HUES48 (cell line): ENCODE measurements around the gene CCNE1.

Experiments used
- H3K27ac ChIP-seq: one replicate; pipeline ENCODE4 v1.7.0; 2013; ENCODE audit warnings: low read depth, low read length, inconsistent platforms
- H3K27me3 ChIP-seq: 2 replicates; pipeline ENCODE4 v1.6.1; 2013; ENCODE audit warnings: mild to moderate bottlenecking, low read length; ENCODE audit not compliant: control insufficient read depth, insufficient read depth
- H3K36me3 ChIP-seq: 2 replicates; pipeline ENCODE4 v1.6.1; 2013; ENCODE audit warnings: low read length; ENCODE audit not compliant: control insufficient read depth, insufficient read depth
- H3K4me1 ChIP-seq: 2 replicates; pipeline ENCODE4 v1.6.1; 2013; ENCODE audit warnings: mild to moderate bottlenecking, low read length; ENCODE audit not compliant: control insufficient read depth, insufficient read depth
- H3K4me3 ChIP-seq: 2 replicates; pipeline ENCODE4 v1.5.1; 2013; ENCODE audit warnings: mild to moderate bottlenecking, low read depth, low read length
- H3K9ac ChIP-seq: 2 replicates; pipeline ENCODE4 v1.6.1; 2013; ENCODE audit warnings: mild to moderate bottlenecking, low read depth, low read length, moderate library complexity
- H3K9me3 ChIP-seq: 2 replicates; pipeline ENCODE4 v1.6.1; 2013; ENCODE audit warnings: low read length; ENCODE audit not compliant: control insufficient read depth, insufficient read depth

The CCNE1 gene

GRCh38 chr19:29861574-29861973 lies 49.8 kb downstream of the CCNE1 start:
- H3K4me1 ChIP-seq: peaks cover 8% of the 10 kb centered on the region; the same call in 1 of the 2 replicates
- H3K4me3 ChIP-seq: no peak overlapping the region
- no peak overlapping the region for H3K27ac ChIP-seq
- no peak overlapping the region for H3K9ac ChIP-seq
- no peaks in the 10 kb centered on the region for H3K9me3 ChIP-seq
- H3K36me3 ChIP-seq: no peaks in the 10 kb centered on the region
- no peaks in the 10 kb centered on the region for H3K27me3 ChIP-seq

GRCh38 chr19:29866011-29866410 lies 54.2 kb downstream of the CCNE1 start:
- Histone ChIP-seq H3K4me3 (no peak overlapping the region), H3K9ac (no peak overlapping the region), H3K27ac (no peak overlapping the region), H3K4me1 (no peaks in the 10 kb centered on the region), H3K36me3 (no peaks in the 10 kb centered on the region), H3K27me3 (no peaks in the 10 kb centered on the region), H3K9me3 (no peaks in the 10 kb centered on the region; the same call in 1 of the 2 replicates)

GRCh38 chr19:29867984-29868383 lies 56.2 kb downstream of the CCNE1 start:
- H3K9ac ChIP-seq: no peak overlapping the region
- H3K4me1 ChIP-seq: no peaks in the 10 kb centered on the region
- no peak overlapping the region for H3K4me3 ChIP-seq
- no peaks in the 10 kb centered on the region; the same call in 1 of the 2 replicates for H3K9me3 ChIP-seq
- H3K27ac ChIP-seq: no peak overlapping the region
- H3K36me3 ChIP-seq: no peaks in the 10 kb centered on the region
- H3K27me3 ChIP-seq: peaks cover 12% of the 10 kb centered on the region

- Histone ChIP-seq H3K27ac (no peak overlapping the region), H3K36me3 (no peaks in the 10 kb centered on the region), H3K27me3 (peaks cover 19% of the 10 kb centered on the region), H3K4me3 (no peak overlapping the region), H3K9ac (no peak overlapping the region), H3K4me1 (no peaks in the 10 kb centered on the region), H3K9me3 (no peaks in the 10 kb centered on the region; the same call in 1 of the 2 replicates)
Observed at GRCh38 chr19:29871143-29871542, 59.4 kb downstream of the CCNE1 start.

- Histone ChIP-seq H3K27me3 (peaks cover 19% of the 10 kb centered on the region), H3K9ac (no peak overlapping the region), H3K4me3 (peak overlapping the region; percentile 69; the same call in 1 of the 2 replicates), H3K4me1 (no peaks in the 10 kb centered on the region), H3K36me3 (no peaks in the 10 kb centered on the region), H3K9me3 (no peaks in the 10 kb centered on the region; the same call in 1 of the 2 replicates), H3K27ac (no peak overlapping the region)
Observed at GRCh38 chr19:29872224-29872731, 60.5 kb downstream of the CCNE1 start.

GRCh38 chr19:29873024-29873800 lies 61.4 kb downstream of the CCNE1 start:
- Histone ChIP-seq H3K9ac (0 out of 2 replicates have a peak overlapping the region, but pooled peaks have one; percentile 24), H3K4me1 (no peaks in the 10 kb centered on the region), H3K27ac (no peak overlapping the region), H3K36me3 (no peaks in the 10 kb centered on the region), H3K9me3 (no peaks in the 10 kb centered on the region; the same call in 1 of the 2 replicates), H3K4me3 (peak overlapping the region; percentile 69), H3K27me3 (peaks cover 19% of the 10 kb centered on the region)
